GM13976 (cell line): ENCODE results near the gene EAF2.
"Not testable (repeated sequence)": the region's sequence is repeated elsewhere in the genome, so short reads cannot be mapped to it uniquely, and the experiment has no call there.

Experiments
- DNase-seq: peaks from one replicate; pipeline ENCODE4 v3.0.0; 2012; ENCODE audit warnings: low spot score
- in situ Hi-C: fragments of 300-500 bp; cut with MboI; formaldehyde crosslinking; loops from one replicate; pipeline ENCODE4 v1.12.0; 2022; ENCODE audit warnings: low sequenced_read_pairs, mixed read lengths, inconsistent platforms; ENCODE audit not compliant: unreplicated experiment
- TF ChIP-seq, protein P1 (sequence below): IDR thresholded peaks from 2 replicates; pipeline ENCODE4 v1.5.1; 2012; ENCODE audit warnings: borderline replicate concordance, mild to moderate bottlenecking; ENCODE audit not compliant: insufficient read depth; ENCODE audit errors: extremely low read depth, missing control alignments, control extremely low read depth

EAF2 gene

GRCh38 chr3:121852256-121852655 lies 17.2 kb downstream of the EAF2 start:
- TF ChIP-seq, protein P1, sequence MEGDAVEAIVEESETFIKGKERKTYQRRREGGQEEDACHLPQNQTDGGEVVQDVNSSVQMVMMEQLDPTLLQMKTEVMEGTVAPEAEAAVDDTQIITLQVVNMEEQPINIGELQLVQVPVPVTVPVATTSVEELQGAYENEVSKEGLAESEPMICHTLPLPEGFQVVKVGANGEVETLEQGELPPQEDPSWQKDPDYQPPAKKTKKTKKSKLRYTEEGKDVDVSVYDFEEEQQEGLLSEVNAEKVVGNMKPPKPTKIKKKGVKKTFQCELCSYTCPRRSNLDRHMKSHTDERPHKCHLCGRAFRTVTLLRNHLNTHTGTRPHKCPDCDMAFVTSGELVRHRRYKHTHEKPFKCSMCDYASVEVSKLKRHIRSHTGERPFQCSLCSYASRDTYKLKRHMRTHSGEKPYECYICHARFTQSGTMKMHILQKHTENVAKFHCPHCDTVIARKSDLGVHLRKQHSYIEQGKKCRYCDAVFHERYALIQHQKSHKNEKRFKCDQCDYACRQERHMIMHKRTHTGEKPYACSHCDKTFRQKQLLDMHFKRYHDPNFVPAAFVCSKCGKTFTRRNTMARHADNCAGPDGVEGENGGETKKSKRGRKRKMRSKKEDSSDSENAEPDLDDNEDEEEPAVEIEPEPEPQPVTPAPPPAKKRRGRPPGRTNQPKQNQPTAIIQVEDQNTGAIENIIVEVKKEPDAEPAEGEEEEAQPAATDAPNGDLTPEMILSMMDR, result no peak
- no peak for DNase-seq
- in situ Hi-C loops, result loop anchor here (25.0 kb wide), 1 partner anchor 410 kb away; no protein-coding TSS in a partner anchor

GRCh38 chr3:121855555-121855954 lies 20.5 kb downstream of the EAF2 start:
- DNase-seq, result no peak
- in situ Hi-C loops, result loop anchor here (25.0 kb wide), 1 partner anchor 407 kb away; no protein-coding TSS in a partner anchor
- TF ChIP-seq, protein P1, result no peak

DNA sequence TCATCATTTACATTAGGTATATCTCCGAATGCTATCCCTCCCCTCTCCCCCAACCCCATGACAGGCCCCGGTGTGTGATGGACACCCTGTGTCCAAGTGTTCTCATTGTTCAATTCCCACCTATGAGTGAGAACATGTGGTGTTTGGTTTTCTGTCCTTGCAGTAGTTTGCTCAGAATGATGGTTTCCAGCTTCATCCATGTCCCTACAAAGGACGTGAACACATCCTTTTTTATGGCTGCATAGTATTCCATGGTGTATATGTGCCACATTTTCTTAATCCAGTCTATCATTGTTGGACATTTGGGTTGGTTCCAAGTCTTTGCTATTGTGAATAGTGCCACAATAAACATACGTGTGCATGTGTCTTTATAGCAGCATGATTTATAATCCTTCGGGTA lies 22.8 kb downstream of the EAF2 start:
- in situ Hi-C loops, result loop anchor here (25.0 kb wide), 1 partner anchor 405 kb away; no protein-coding TSS in a partner anchor
- DNase-seq, result not testable (repeated sequence)

DNA sequence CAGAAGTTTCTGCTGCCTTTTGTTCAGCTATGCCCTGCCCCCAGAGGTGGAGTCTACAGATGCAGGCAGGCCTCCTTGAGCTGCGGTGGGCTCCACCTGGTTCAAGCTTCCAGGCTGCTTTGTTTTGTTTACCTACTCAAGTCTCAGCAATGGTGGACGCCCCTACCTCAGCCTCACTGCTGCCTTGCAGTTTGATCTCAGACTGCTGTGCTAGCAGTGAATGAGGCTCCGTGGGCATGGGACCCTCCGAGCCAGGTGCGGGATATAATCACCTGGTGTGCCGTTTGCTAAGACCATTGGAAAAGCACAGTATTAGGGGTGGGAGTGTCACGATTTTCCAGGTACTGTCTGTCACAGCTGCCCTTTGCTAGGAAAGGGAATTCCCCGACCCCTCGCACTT lies 28.2 kb downstream of the EAF2 start:
- in situ Hi-C loops, result loop anchor here (25.0 kb wide), 1 partner anchor 399 kb away; no protein-coding TSS in a partner anchor
- DNase-seq, result not testable (repeated sequence)

DNA sequence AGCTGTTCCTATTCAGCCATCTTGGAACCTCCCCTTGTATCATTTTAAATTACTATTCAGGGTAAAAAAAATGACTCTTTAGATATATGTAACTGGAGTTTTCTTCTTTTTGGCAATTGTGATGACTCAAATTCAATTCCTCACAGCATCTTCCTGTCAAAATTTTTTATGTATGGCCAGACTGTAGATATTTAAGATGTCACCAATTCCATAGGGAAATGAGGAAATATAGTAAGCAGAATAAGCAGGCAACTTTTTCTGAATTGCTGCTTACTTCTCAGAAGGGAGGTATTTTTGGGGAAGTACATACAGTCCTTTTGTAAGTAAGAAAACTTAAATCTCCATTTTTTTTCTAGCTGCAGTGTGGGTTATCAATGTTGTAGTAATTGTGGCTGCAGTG lies 28.8 kb downstream of the EAF2 start:
- in situ Hi-C loops, result loop anchor here (25.0 kb wide), 1 partner anchor 398 kb away; no protein-coding TSS in a partner anchor

GRCh38 chr3:121869736-121870135 lies 34.7 kb downstream of the EAF2 start:
- no peak for DNase-seq
- TF ChIP-seq, protein P1, result no peak
- in situ Hi-C loops, result loop anchor here (25.0 kb wide), 1 partner anchor 393 kb away; no protein-coding TSS in a partner anchor

More for the DNA sequence above, 28.8 kb downstream of the EAF2 start:
- TF ChIP-seq, protein P1, result no peak
- DNase-seq, result no peak

DNA sequence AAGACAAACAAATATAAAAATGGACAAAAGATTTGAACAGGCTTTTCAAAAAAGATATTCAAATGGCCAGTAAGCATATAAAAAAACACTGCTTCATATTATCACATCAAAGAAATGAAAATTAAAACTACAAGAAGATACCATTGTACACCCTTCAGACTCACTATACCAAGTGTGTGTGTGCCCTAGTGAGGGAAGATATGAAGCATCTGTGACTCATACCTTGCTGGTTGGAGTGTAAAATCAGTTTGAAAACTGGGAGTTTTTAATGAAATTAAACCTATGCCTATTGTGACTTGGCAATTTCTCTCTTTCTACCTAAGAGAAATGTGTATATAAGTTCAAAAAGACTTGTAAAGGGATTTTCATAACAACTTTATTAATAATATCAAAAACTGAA lies 35.7 kb downstream of the EAF2 start:
- no peak for DNase-seq
- in situ Hi-C loops, result loop anchor here (25.0 kb wide), 1 partner anchor 392 kb away; no protein-coding TSS in a partner anchor
- TF ChIP-seq, protein P1, result no peak

GRCh38 chr3:121871430-121871829 lies 36.4 kb downstream of the EAF2 start:
- in situ Hi-C loops, result loop anchor here (25.0 kb wide), 1 partner anchor 391 kb away; no protein-coding TSS in a partner anchor
- DNase-seq, result no peak
- TF ChIP-seq, protein P1, result no peak
